SHP77 treated with DMSO at 0.1 percent for 48 hours (cell line): ENCODE results near the gene RAD17.
A peak's percentile ranks its signal among the peaks of the same experiment; 100 is the strongest.
"Not testable (repeated sequence)": the region's sequence is repeated elsewhere in the genome, so short reads cannot be mapped to it uniquely, and the experiment has no call there.

ENCODE experiments used
- DNase-seq: peaks from one replicate; lab custom pipeline; 2025; lab: John Stamatoyannopoulos, UW

Gene RAD17, protein sequence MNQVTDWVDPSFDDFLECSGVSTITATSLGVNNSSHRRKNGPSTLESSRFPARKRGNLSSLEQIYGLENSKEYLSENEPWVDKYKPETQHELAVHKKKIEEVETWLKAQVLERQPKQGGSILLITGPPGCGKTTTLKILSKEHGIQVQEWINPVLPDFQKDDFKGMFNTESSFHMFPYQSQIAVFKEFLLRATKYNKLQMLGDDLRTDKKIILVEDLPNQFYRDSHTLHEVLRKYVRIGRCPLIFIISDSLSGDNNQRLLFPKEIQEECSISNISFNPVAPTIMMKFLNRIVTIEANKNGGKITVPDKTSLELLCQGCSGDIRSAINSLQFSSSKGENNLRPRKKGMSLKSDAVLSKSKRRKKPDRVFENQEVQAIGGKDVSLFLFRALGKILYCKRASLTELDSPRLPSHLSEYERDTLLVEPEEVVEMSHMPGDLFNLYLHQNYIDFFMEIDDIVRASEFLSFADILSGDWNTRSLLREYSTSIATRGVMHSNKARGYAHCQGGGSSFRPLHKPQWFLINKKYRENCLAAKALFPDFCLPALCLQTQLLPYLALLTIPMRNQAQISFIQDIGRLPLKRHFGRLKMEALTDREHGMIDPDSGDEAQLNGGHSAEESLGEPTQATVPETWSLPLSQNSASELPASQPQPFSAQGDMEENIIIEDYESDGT

DNA sequence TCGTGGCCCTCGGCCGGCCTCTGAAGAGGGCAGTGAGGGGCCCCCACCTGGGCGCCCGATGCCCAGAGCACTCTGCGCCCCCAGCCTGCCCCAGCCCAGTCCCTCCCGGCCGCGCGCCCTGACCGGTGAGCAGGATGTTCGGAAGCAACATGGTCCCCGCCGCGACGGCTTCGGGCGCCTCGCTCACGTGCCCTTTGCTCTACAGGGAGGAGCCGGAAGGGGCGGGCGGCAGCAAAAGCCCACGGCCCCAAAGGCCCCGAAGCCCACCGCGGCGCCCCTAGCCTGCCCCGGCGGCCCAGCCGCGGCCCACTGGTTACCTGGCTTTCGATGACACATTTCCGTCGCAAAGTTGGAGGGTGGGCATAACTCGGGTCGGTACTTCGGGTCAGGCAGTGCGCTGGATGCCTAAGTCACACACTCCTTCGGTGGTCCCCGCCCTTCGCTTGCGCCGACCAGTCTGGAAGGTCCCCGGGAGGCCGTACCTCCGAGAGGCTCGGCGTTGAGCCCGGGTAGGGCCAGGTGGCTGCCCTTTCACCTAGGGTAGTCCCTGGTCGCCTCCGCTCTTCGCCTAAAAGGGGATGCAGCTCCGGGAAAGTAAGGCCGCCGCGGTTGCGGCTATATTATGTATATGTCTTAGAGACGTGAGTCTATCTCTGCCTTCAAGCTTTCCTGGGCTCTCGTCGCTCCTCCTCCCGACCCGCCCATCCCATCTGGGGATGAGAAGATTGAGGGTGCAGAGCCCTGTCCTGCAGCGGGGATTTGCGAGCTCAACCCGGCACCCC, at the start of gene RAD17, which contains the start of the genes AK6 and TAF9:
Gene RAD17, plus strand, starts transcription at position 479 of the 782 bp plus-strand sequence. CDS start 2,391 bp downstream, outside the sequence.
Gene AK6, minus strand, starts transcription at position 181 of the 782 bp plus-strand sequence. Its CDS starts 30 bp downstream, at position 151.
Gene TAF9, minus strand, starts transcription at position 181 of the 782 bp plus-strand sequence. CDS start 3,783 bp downstream, outside the sequence.
- peak; percentile 75 for DNase-seq

DNA sequence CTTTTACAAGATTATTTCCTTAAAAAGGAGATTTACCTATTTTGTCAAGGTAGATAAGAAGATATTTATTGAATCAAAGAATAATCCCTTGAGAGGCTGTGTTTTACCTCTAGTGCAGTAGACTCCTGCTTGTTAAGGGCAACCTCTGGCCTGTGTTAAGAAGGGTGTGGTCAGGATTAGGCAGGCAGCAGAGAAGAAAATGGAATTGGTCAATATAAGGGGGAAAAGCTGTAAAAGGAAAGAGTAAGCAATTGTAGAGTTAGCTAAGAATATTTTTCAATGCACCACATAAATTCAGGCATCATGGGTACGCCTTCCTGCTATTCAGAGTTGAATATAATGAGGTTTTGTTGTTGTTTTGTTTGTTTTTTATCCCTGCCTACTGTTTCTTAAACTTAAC, 43.3 kb upstream of the RAD17 start:
- no peak for DNase-seq

DNA sequence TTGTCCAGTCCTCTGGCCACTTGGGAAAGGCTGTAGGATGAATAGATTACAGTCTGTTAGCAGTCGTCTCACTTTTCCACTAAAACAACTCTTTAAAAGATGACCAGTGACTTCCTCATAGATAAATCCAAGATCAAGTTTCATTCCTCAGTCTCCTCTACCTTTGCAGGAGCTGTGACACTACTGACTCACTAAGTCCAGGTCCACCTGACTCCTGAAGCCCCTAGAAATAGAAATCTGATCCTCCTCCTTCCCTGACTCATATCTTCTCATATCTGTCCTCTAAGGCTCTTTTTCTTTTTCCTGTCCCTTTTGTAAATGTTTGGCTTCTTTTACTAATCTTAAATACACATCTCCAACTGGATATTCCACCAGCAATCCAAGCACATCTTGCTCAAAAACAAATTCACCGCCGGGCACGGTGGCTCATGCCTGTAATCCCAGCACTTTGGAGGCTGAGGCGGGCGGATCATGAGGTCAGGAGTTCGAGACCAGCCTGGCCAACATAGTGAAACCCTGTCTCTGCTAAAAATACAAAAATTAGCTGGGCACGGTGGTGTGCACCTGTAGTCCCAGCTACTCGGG, 39.6 kb upstream of the RAD17 start:
- no peak for DNase-seq

DNA sequence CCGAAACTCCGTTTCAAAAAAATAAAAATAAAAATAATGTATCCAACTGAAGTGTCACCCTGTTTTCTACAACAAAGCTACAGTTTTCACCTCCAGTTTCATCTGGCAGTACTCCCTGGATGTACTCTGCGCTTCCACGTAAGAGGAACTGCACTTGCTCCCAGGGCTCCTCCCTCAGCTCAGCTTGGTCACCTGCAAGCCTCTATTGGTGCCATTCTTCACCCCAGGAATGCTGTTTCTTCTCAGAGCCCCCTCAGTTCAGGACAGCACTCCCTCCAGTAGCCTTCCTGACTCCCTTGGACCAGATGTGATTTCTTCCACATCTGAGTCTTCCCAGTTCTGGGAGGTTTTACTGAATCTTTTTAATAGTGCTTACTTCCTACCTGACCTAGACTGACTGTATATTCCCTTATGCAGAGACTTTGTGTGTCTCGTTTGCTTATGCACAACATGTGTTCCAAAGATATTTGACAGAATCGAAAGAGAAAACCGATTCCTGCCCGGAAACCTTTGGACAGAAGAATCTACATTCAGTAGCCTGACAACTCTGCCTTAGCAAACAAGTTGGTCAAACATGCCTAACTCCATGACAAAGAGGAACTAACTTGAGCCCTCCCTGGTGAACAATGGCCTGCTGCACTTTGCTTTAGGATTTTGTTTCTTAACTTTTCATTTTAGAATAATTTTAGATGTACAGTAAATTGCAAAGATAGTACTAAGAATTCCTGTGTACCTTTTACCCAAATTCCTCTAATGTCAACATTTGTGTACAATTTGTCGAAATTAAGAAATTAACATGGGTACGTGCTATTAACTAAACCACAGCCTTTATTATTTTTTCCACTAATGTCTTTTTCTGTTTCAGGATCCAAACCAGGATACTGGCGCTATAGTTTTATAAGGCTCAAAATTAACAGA, 37.8 kb upstream of the RAD17 start:
- DNase-seq = no peak

DNA sequence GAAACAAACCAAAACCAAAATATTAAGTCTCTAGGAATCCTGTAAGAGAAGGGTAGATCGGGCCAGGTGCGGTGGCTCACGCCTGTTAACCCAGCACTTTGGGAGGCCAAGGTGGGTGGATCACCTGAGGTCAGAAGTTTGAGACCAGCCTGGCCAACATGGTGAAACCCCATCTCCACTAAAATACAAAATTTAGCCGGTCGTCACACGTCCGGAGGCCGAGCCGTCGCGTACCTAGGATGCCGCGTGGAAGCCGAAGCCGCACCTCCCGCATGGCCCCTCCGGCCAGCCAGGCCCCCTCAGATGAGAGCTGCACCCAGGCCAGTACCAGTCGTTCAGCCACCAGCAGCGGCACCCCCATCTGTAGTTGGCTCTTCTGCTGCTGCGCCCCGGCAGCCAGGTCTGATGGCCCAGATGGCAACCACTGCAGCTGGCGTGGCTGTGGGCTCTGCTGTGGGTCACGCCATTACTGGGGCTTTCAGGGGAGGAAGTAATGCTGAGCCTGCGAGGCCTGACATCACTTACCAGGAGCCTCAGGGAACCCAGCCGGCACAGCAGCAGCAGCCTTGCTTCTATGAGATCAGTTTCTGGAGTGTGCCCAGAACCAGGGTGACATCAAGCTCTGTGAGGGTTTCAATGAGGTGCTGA, 35.8 kb upstream of the RAD17 start:
- DNase-seq = not testable (repeated sequence)

DNA sequence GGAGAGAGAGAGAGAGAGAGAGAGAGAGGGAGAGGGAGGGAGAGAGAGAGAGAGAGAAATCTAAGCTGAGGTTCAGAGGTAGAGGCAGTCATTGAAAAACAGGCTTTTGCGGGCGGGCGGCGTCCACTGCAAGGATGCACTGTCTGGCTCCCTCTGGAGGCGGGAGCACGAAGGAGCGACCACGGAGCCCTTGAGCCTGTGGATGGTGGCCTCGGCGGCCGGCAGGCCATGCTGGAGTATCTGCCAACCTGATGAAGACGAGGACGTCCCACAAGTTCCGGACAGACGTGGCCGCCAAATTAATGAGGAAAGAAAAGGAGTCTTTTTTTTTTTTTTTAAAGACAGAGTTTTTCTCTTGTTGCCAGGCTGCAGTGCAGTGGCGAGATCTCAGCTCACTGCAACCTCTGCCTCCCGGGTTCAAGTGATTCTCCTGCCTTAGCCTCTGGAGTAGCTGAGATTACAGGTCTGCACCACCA, 34.8 kb upstream of the RAD17 start:
- DNase-seq = peak; percentile 38

DNA sequence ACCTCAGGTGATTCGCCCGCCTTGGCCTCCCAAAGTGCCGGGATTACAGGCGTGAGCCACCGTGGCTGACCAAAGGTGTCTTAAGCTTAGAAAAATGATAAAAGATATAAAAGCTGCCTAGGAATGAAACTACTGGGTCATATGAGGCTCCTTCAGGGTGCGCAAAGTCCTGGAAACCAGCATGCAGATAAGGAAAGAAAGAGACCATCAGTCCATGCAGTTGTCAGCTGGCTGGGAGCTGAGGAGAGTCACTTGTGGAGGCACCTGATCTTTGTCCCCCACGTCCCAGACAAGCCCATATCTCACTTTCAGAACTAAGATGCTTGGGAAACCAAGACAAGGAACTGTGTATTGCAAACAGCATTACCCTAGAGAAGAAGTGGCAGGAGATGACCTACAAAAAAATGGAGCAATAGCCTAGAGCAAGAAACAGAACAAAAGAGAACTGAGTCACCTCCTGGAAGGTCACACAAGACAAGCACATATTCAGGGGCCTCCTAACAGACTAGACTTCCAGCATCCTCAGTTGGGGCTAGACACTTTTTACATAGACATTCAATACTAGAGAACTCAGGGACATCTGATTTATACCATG, 34.2 kb upstream of the RAD17 start:
- no peak for DNase-seq

DNA sequence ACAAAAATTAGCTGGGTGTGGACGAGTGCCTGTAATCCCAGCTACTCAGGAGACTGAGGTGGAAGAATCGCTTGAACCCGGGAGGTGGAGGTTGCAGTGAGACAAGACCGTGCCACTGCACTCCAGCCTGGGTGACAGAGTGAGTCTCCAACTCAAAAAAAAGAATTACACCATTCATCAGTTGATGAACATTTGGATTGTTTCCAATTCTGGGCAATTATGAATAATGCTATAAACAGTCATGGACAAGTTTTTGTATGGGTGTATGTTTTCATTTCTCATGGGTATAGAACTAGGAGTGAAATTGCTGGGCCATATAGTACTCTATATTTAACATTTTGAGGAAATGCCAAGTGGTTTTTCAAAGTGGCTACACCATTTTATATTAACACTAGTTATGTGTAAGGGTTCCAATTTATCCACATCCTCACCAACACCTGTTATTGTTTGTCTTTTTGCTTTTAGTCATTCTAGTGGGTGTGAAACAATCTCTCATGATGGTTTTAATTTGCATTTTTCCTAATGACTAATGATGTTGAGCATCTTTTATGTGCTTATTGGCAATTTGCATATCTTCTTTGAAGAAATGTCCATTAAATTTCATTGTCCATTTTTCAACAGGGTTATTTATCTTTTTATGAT, 28.0 kb upstream of the RAD17 start:
- no peak for DNase-seq

DNA sequence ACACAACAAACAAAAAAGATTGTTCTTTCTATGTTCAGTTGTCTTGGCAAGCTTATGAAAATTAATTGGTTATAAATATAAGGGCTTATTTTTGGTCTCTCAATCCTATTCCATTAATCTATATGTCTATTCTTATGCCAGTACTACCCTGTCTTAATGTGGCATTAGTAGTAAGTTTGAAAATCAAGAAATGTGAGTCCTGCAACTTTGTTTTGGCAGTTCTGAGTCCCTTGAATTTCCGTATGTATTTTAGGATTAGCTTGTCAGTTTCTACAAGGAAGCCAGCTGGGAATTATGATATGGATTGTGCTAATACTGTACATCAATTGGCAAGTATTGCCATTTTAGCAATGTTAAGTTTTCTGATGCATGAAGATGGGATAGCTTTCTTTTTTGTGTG, 26.5 kb upstream of the RAD17 start:
- DNase-seq = no peak

DNA sequence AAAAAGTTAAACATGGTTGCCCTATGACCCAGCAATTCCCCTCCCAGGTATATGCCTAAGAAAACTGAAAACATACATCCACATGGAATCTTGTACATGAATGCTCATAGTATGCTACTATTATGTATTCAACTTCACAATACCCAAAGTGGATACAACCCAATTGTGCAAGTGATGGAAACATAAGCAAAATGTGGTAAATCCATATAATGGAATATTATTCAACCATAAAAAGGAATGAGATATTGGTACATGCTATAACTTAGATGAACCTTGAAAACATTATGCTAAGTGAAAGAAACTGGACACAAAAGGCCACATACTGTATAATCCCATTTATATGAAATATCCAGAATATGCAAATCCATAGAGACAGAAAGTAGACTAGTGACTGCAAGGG, 19.0 kb upstream of the RAD17 start:
- DNase-seq = no peak

DNA sequence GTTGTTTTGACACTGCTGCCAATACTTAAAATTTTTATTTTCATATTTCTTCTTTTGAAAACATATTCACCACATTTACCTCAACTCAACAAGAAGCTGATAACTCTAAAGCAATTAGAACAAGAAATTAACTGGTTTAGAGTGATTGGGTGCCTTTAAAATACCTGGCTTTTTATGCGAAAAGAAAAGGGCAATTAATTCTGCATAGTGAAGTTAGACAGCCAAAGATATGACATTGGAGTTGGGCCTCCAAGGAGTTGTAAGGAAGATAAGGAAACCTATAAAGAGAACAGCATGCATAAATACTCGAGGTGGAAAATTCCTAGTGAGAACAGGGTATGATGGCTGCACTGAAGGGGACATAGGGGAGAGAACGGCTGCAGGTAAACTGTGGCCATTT, 9.9 kb upstream of the RAD17 start:
- no peak for DNase-seq

DNA sequence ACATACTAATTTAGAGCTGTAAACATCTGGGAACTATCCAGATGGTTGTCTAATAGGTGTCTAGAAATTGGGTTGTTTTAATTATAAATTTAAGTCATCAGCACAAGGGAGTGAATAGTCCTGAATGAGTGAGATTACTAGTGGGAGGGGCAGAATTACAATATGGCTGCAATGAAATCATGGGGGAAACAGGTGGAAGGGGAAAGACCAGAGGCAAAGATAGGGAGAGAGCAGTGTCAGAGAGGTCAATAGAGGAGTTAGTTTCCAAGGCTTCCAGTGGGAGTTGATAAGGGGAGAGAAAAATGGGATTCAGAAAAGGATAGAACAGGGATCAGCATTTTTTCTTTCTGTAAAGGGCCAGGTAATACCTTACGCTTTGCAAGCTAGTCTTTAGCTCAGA, 9.2 kb upstream of the RAD17 start:
- no peak for DNase-seq

DNA sequence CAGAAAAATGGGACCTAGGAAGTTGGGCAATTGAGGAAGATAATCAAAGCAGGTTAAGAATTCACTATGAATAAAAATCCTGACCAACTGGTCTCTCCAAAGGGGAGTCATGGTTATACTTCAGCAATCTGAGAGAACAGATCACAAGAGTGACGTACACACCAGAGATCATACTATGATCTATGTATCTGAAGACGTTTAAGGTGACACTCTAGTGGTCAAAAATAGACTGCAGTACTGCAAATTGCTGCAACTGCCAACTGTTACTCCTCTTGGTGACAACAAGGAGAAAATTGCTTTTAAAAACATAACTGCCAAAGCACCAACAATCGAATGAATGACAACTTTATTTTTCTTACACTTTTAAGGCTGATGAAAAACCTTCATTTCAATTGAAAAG, 5.2 kb upstream of the RAD17 start:
- DNase-seq = no peak

DNA sequence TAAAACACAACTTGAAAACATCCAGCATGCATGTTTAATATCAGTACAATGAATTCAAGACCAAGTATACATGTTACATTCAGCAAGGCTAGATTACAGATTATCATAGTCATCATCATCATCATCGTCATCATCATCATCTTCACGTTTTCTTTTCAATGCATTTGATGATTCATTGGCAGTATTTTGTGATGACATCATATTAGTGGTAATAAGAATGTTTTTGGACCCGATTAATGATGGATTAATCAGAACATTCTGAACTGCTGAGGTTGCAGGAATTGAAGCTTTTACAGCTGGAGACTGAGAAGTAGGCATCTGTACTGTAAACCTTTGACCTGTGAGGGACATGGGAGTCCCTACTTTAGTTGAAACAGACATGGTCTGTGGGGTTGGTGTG, 4.8 kb upstream of the RAD17 start:
- DNase-seq = no peak

DNA sequence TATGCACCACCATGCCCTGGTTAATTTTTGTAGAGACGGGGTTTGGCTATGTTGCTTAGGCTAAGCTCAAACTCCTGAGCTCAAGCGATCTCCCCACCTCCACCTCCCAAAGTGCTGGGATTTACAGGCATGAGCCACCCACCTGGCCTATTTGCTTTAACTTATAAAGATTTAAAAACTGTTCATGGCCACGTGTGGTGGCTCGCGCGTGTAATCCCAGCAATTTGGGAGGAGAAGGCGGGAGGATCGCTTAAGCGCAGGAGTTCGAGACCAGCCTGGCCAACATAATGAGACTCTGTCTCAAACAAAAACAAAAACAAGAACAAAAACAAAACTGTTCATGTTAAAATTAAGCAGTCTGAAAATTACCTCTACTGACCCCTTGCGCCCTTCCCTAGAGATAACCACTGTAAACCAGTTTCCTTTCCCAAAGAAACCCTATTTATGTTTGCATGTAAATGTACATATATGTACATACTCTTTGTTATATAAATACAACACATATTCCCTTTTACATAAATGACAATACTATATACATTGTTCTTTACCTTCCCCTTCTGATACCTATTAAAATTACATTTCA, 1.8 kb upstream of the RAD17 start:
- no peak for DNase-seq

DNA sequence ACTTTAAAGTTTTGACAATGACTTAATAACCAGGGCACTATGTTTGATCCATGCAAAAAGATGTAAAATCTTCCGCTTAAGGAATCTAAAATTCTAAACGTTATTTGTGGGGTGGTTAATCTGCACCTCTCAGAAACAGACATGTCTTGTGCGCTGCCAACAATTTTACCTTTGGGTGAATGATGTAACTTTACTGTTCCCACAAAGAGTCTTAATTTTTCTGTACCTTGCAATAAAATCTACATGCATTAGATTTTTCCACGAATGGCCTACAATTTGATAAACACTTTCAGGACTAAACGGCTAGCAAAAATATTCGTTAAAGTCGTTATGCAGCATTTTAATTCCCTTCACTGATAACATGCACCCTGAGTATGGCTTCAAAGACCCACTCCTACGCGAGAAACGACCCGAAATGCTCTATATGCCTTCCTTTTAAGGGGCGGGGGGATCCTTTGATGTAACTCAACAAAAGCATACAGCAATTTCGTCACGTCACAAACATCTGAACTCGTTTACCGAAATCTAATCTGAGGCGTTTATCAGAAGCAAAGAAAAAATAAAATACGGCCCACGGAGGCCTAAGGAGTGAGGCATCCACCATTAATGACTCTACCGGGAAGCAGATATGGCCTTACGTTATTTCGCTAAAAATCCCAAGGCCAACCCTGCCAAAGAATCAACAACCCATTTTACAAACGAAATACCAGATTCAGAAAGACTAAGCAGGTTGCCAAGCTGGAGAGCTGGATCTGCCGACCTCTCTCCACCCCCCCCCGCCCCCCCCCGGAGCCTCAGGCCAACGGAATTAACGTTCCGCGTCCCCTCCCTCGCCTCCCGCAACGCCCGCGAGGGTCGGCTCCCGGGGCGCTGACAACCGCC, 919 bp upstream of the RAD17 start:
- DNase-seq = peak; percentile 47

DNA sequence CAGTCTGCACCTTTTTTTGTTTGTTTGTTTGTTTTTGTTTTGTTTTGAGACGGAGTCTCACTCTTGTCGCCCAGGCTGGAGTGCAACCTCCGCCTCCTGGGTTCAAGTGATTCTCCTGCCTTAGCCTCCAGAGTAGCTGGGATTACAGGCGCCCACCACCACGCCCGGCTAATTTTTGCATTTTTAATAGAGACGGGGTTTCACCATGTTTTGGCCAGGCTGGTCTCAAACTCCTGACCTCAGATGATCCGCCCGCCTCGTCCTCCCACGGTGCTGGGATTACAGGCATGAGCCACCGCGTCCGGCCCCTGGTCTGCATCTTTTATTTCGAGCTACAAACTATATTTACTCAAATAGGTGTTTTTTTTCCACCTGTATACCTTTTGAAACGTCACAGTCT, 717 bp downstream of the RAD17 start:
- not testable (repeated sequence) for DNase-seq

DNA sequence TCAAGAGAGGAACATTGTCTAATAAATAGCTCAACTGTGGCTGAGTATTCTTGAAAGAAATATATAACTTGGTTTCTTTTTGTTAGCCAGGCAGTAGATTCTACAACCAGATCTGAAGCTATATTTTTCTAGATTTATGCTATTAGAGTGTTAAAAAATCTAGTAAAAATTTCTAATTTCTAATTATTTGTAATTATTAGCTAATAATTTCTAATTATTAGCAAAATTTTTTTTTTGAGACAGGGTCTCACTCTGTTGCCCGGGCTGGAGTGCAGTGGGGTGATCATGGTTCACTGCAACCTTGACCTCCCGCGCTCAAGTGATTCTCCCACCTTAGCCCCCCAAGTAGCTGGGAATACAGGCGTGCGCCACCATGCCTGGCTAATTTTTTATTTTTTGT, 2.8 kb downstream of the RAD17 start:
- DNase-seq = no peak
